Skeletal muscle tissue (tissue), 4 donors: ENCODE data around the gene SPATC1L. TPM values are rescaled to one million over a fixed set of nuclear protein-coding genes. Genes with fewer than 3 reads are reported as not detected.
"Not testable (repeated sequence)": the region's sequence is repeated elsewhere in the genome, so short reads cannot be mapped to it uniquely, and the experiment has no call there.

Source experiments
- H3K27ac ChIP-seq: one replicate; pipeline ENCODE4 v1.7.0; 2013; ENCODE audit warnings: mild to moderate bottlenecking, low read depth, low read length, inconsistent platforms
- H3K27me3 ChIP-seq, 3 donors: one replicate each; pipeline ENCODE4 v1.7.0; 2013; ENCODE audit warnings: low read length in 3 of 3; ENCODE audit not compliant: control insufficient read depth in 3 of 3, insufficient read depth in 3 of 3
- H3K36me3 ChIP-seq, 3 donors: one replicate each; pipeline ENCODE4 v1.7.0; 2013; ENCODE audit warnings: low read length in 3 of 3; ENCODE audit not compliant: control insufficient read depth in 3 of 3, insufficient read depth in 3 of 3
- H3K4me1 ChIP-seq, 3 donors: one replicate each; pipeline ENCODE4 v1.7.0; 2013; ENCODE audit warnings: low read length in 3 of 3, mild to moderate bottlenecking in 3 of 3; ENCODE audit not compliant: control insufficient read depth in 3 of 3, insufficient read depth in 3 of 3
- H3K4me3 ChIP-seq, 3 donors: one replicate each; pipeline ENCODE4 v1.7.0; 2013; ENCODE audit warnings: low read length in 3 of 3
- H3K9ac ChIP-seq, 3 donors: one replicate each; pipeline ENCODE4 v1.7.0; 2013; ENCODE audit warnings: low read length in 3 of 3, mild to moderate bottlenecking in 3 of 3, moderate library complexity in 2 of 3, low read depth in 1 of 3
- H3K9me3 ChIP-seq, 3 donors: one replicate each; pipeline ENCODE4 v1.7.0; 2013; ENCODE audit warnings: low read length in 3 of 3; ENCODE audit not compliant: control insufficient read depth in 3 of 3
- total RNA-seq: library from RNA; depleted of rRNA; stranded (reverse); fragments of >200 nt; gene quantifications from one replicate; pipeline ENCODE4 v1.2.3, GENCODE V29; 2014
- donor health status: Osteomylitis.

SPATC1L gene
- total RNA-seq: 1.6 TPM

DNA sequence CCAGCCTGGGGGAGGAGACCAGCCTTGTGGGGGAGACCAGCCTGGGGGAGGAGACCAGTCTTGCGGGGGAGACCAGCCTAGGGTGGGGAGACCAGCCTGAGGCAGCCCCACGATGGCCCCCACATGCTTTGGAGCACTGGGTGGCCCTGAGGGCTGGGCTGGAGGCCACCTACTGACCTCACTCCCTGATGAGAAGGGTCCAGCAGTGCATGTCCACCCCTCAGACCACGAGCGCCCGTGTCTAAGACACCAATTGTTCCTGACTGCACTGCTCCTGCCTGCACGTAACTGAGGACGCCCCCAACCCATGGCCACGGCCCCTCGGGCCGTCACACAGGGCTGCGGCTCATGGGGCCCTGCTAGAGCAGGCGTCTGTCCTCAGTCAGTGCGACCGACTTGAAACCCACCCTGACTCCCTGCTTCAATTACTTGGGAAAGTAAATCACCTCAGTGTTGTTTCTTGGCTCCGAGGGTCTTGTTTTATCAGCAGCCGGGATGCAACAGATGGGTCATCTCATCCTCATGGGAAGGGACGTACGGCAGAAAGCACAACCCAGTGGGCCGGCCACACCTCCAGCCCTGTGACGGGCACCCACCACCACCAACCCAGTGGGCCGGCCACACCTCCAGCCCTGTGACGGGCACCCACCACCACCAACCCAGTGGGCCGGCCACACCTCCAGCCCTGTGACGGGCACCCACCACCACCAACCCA lies at the start of gene SPATC1L:
Gene SPATC1L (minus strand): TSS at position 550 of the 715 bp plus-strand sequence. CDS start 1,643 bp downstream, outside the sequence.
- Histone ChIP-seq H3K4me1 (peaks cover 10 to 30% (median 30%) of the 10 kb centered on the region in 3 donors), H3K27ac (peak within 1 kb of the TSS; percentile 86), H3K27me3 (no peaks in the 10 kb centered on the region), H3K4me3 (peak within 1 kb of the TSS; percentile 79 to 97 (median 95)), H3K9me3 (no peaks in the 10 kb centered on the region), H3K36me3 (no peaks in the 10 kb centered on the region), H3K9ac (peak within 1 kb of the TSS; percentile 59 to 84 (median 66))

- Histone ChIP-seq H3K4me3 (peak overlapping the region in 2 of 3 donors; percentile 67 to 68), H3K27ac (peak overlapping the region; percentile 15), H3K9ac (peak overlapping the region in 2 of 3 donors; percentile 45 to 70), H3K9me3 (no peaks in the 10 kb centered on the region), H3K36me3 (peaks cover 11 to 19% (median 18%) of the 10 kb centered on the region in 3 donors), H3K4me1 (peaks cover 26 to 28% (median 27%) of the 10 kb centered on the region in 3 donors), H3K27me3 (no peaks in the 10 kb centered on the region)
Observed at GRCh38 chr21:46229923-46230260, 45.6 kb upstream of the SPATC1L start.

DNA sequence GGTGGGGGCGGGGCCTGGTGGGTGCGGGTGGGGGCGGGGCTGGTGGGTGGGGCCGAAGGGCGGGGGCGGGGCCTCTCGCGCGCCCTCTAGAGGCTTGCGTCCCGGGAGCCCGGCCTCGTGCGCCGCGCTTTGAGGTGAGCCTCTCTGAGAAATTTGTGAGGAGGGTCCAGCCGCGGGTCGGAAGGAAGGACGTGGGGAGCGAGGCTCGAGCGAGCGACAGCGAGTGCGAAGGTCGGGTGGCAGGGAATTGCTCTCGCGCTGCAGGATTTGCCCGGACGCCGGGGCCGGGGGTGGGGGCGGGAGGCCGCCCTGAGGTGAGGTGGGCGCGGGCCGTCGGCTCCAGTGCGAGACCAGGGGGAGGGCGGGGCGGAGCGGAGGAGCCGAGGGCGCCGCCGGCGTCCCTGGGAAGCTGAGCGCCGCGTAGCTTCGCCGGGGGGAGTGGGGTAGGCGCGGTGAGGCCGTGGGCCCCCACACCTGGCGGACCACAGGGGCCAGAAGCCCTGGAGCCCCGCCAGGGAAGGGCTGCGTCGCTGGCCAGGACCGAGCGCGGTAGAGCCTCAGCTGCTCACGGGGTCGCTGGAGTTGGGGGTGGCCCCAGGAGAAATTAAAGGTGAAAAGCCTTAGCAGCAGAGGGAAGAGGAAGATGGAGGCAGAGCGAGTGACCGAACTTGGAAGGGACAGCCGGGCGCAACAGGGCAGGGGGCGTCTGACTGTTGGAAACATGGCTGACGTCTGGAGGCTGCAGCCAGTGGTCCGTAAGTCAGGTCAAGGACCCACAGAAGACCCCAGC lies 45.1 kb upstream of the SPATC1L start:
- Histone ChIP-seq H3K36me3 (peaks cover 6 to 13% (median 12%) of the 10 kb centered on the region in 3 donors), H3K27ac (peak overlapping the region; percentile 15), H3K9ac (peak overlapping the region in 2 of 3 donors; percentile 45 to 70)

DNA sequence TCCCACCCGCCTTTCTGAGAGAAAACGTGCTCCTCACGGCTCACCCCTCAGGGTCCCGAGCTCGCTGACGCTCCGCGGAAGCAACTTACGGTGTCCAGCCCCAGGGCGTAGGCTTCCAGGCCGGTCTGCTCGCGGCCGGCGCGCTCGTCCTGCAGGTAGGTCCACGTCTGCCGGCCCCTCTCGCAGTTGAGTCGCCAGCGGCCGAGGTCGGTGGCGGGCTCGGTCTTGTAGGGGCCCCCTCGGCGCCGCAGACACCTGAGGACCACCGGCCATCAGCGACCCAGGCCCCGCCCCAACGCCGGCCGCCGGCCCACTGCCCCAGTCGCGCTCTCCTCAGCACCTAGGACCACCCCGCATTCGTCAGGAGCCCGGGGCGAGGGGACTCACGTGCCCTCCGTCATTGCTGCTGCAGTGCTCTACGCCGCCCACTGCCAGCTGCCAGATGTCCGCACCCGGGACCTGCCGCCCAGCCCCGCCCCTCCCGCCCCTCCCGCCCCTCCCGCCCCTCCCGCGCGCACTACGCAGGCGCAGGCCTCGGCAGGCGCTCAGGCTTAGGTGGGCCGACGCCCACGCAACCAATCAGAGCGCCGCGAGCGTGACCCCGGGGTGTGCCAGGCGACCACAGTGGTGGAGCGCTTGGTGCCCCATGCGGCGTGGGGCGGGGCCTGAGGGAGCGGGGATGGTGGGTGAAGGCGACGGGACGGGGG lies 44.2 kb upstream of the SPATC1L start, which contains the start of gene LSS:
Gene LSS (minus strand): TSS at position 430 of the 707 bp plus-strand sequence. CDS start 29 bp downstream, at position 401.
- H3K9me3 ChIP-seq: no peaks in the 10 kb centered on the region
- peak within 1 kb of the TSS; percentile 85 for H3K27ac ChIP-seq
- peak within 1 kb of the TSS; percentile 86 to 92 (median 87) for H3K9ac ChIP-seq
- peak within 1 kb of the TSS; percentile 79 to 93 (median 90) for H3K4me3 ChIP-seq
- peaks cover 27 to 31% (median 29%) of the 10 kb centered on the region in 3 donors for H3K4me1 ChIP-seq
- H3K36me3 ChIP-seq: peaks cover 0 to 10% (median 9%) of the 10 kb centered on the region in 3 donors
- no peaks in the 10 kb centered on the region for H3K27me3 ChIP-seq

More for the DNA sequence above, 45.1 kb upstream of the SPATC1L start:
- H3K27me3 ChIP-seq: no peaks in the 10 kb centered on the region
- H3K4me3 ChIP-seq: peak overlapping the region; percentile 55 to 68 (median 67)
- no peaks in the 10 kb centered on the region for H3K9me3 ChIP-seq
- peaks cover 27 to 31% (median 29%) of the 10 kb centered on the region in 3 donors for H3K4me1 ChIP-seq

- Histone ChIP-seq H3K36me3 (peaks cover 0 to 8% (median 4%) of the 10 kb centered on the region in 3 donors), H3K4me1 (peaks cover 27 to 35% (median 32%) of the 10 kb centered on the region in 3 donors), H3K27ac (peak overlapping the region; percentile 85), H3K27me3 (no peaks in the 10 kb centered on the region), H3K4me3 (peak overlapping the region; percentile 79 to 93 (median 90)), H3K9ac (peak overlapping the region; percentile 86 to 92 (median 87)), H3K9me3 (no peaks in the 10 kb centered on the region)
Observed at GRCh38 chr21:46227811-46228344, 43.6 kb upstream of the SPATC1L start.

DNA sequence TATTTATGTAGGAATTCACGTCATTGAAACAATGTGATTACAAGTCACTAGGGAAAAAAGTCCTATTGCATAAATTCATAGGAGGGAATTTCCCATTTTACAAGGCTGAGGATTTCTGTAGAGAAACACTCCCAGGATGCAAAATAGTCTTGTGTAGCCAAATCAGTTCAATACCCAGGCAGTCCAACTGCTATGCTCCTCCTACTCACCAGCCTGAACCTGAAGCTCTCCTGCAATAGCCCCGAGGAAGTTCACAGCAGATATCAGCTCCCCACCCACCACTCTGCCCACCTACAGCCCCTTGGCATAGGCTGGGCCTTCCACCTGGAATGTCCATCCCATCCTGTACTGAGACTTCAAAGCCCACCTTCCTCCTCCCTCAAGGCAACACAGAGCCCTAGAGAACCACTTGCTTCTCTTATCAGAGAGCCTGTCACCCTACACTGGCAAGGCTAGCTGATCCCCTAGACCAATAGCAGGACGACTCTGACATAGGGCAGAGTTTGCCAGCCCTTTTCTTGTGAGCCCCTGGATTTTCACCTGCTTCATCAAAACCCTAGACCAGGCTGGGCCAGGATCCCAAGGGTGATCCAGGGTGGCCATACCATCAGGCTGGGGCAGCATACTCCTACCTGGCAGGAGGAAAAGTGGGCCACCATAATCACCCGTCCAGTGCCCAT lies 42.8 kb upstream of the SPATC1L start:
- H3K9me3 ChIP-seq: no peaks in the 10 kb centered on the region
- H3K4me3 ChIP-seq: peak overlapping the region; percentile 20 to 93 (median 90)
- peaks cover 31 to 44% (median 41%) of the 10 kb centered on the region in 3 donors for H3K4me1 ChIP-seq
- H3K27me3 ChIP-seq: no peaks in the 10 kb centered on the region
- peak overlapping the region; percentile 86 to 92 (median 87) for H3K9ac ChIP-seq
- peak overlapping the region; percentile 85 for H3K27ac ChIP-seq
- peaks cover 6 to 8% (median 8%) of the 10 kb centered on the region in 3 donors for H3K36me3 ChIP-seq

DNA sequence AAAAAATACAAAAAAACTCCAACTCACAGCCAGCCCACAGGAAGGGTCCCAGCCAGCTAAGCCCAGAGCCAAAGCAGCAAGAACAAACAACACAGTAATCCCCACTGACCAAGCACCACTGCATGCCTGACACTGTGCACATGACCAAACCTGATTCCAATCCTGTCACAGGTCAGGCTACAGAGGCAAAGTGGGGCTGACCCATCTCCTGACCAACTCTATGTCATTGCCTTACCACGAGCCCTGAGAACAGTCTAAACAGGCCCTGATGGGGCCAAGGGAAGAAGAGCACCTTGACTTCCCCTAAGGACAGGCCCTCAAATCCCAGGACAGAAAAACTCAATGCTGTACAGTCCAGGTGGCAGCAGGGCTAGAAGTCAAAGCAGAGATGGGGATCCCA lies 41.9 kb upstream of the SPATC1L start:
- Histone ChIP-seq H3K27ac (peak overlapping the region; percentile 85), H3K9me3 (no peaks in the 10 kb centered on the region), H3K4me1 (peaks cover 31 to 48% (median 47%) of the 10 kb centered on the region in 3 donors), H3K4me3 (peak overlapping the region in 2 of 3 donors; percentile 2 to 36), H3K9ac (peak overlapping the region in 2 of 3 donors; percentile 35 to 86), H3K36me3 (peaks cover 9 to 14% (median 11%) of the 10 kb centered on the region in 3 donors), H3K27me3 (no peaks in the 10 kb centered on the region)

- not testable (repeated sequence) for H3K9me3 ChIP-seq, H3K4me3 ChIP-seq, H3K9ac ChIP-seq, H3K27ac ChIP-seq, H3K27me3 ChIP-seq
- peaks cover 21 to 31% (median 25%) of the 10 kb centered on the region in 3 donors for H3K36me3 ChIP-seq
- peaks cover 31 to 61% (median 57%) of the 10 kb centered on the region in 3 donors for H3K4me1 ChIP-seq
Observed at GRCh38 chr21:46223661-46224060, 39.4 kb upstream of the SPATC1L start.

DNA sequence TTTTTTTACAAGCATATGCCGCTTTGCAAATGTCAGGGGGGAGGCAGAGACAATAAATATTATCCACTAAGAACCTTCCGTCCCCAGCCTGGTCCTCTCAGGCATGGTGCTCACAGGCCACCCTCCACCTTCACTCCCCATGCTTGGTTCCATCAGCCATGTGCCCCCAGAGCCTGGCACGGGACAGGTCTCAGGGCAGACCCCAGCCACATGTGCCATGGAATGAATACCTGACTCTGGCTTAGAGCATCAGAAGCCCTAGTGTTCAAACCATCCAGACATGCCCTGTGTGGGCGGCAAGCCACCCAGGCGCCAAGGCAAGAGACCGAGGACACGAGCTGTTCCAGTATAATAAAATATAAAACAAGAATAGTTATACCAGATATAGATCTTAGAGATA lies 39.0 kb upstream of the SPATC1L start:
- Histone ChIP-seq H3K4me1 (peaks cover 31 to 61% (median 57%) of the 10 kb centered on the region in 3 donors), H3K9me3 (no peaks in the 10 kb centered on the region), H3K9ac (peak overlapping the region in 1 of 3 donors; percentile 2), H3K27me3 (no peaks in the 10 kb centered on the region), H3K4me3 (no peak overlapping the region), H3K36me3 (peaks cover 21 to 31% (median 25%) of the 10 kb centered on the region in 3 donors), H3K27ac (no peak overlapping the region)
